Endodermal cell (in vitro differentiated cells): ENCODE results near the gene PRKCG. TPM values are rescaled to one million over a fixed set of nuclear protein-coding genes. Genes with fewer than 3 reads are reported as not detected.
A peak's percentile ranks its signal among the peaks of the same experiment; 100 is the strongest.

Source experiments
- DNase-seq: peaks from one replicate; pipeline ENCODE4 v3.0.0-alpha.2; 2017
- H3K27ac ChIP-seq: 2 replicates; pipeline ENCODE4 v1.5.1; 2013; ENCODE audit warnings: mild to moderate bottlenecking, low read depth, low read length, moderate library complexity
- H3K27me3 ChIP-seq: 2 replicates; pipeline ENCODE4 v1.6.1; 2013; ENCODE audit warnings: mild to moderate bottlenecking, low read length, moderate library complexity; ENCODE audit not compliant: insufficient read depth, control insufficient read depth, poor library complexity, severe bottlenecking
- H3K36me3 ChIP-seq: 2 replicates; pipeline ENCODE4 v1.7.0; 2013; ENCODE audit warnings: mild to moderate bottlenecking, low read length, moderate library complexity; ENCODE audit not compliant: control insufficient read depth, insufficient read depth
- H3K4me1 ChIP-seq: one replicate; pipeline ENCODE4 v1.7.0; 2013; ENCODE audit warnings: low read length; ENCODE audit not compliant: control insufficient read depth, insufficient read depth
- H3K4me3 ChIP-seq: 2 replicates; pipeline ENCODE4 v1.5.1; 2013; ENCODE audit warnings: mild to moderate bottlenecking, low read length, moderate library complexity
- H3K9ac ChIP-seq: 2 replicates; pipeline ENCODE4 v1.6.1; 2013; ENCODE audit warnings: mild to moderate bottlenecking, low read length, moderate library complexity; ENCODE audit not compliant: poor library complexity, severe bottlenecking; ENCODE audit errors: extremely low read depth
- H3K9me3 ChIP-seq: 2 replicates; pipeline ENCODE4 v1.6.1; 2013; ENCODE audit warnings: mild to moderate bottlenecking, low read length, moderate library complexity; ENCODE audit not compliant: control insufficient read depth
- H3K27ac Mint-ChIP-seq: 2 replicates; pipeline ENCODE4 v1.8.0; 2020; ENCODE audit warnings: mixed read lengths
- H3K27me3 Mint-ChIP-seq: 2 replicates; pipeline ENCODE4 v1.8.0; 2021; ENCODE audit warnings: mild to moderate bottlenecking, mixed read lengths; ENCODE audit not compliant: insufficient read depth
- H3K36me3 Mint-ChIP-seq: 2 replicates; pipeline ENCODE4 v1.8.0; 2020; ENCODE audit warnings: low read depth, mixed read lengths
- H3K4me1 Mint-ChIP-seq: 2 replicates; pipeline ENCODE4 v1.8.0; 2020; ENCODE audit warnings: mixed read lengths
- H3K4me3 Mint-ChIP-seq: 2 replicates; pipeline ENCODE4 v1.8.0; 2020; ENCODE audit warnings: mild to moderate bottlenecking, moderate library complexity, mixed read lengths
- H3K9me3 Mint-ChIP-seq: 2 replicates; pipeline ENCODE4 v1.8.0; 2020; ENCODE audit warnings: mild to moderate bottlenecking, mixed read lengths
- CTCF ChIP-seq: fragments of 200-600 bp; sonication (generic); conservative IDR thresholded peaks from 2 replicates; pipeline ENCODE4 v1.5.0; 2021; ENCODE audit warnings: antibody characterized with exemption, mild to moderate bottlenecking
- WGBS, 2 experiments: methylation state at CpG; one replicate each; pipeline versions ENCODE4 v1.1.5 to v1.1.7; 2013; ENCODE audit warnings: missing lambda C conversion rate in 2 of 2, mixed read lengths in 1 of 2; ENCODE audit not compliant: insufficient coverage in 1 of 2, insufficient read length in 1 of 2; 5-methylcytosine and 5-hydroxymethylcytosine counted together
- total RNA-seq, 2 donors: library from RNA; stranded (reverse); fragmentation: NEBNext Ultra II Directional in 1 of 2; extraction: Animal tissue kit (Norgen Biotek cat#: 25700) in 1 of 2; gene quantifications; 2 replicates in 1 of 2; 3 replicates in 1 of 2; pipeline ENCODE4 v1.2.1, GENCODE V29; 2021

PRKCG gene
- total RNA-seq, 2 donors from 2014 or later: 2.7 to 5.6 TPM

GRCh38 chr19:53908106-53908934 is 26.3 kb downstream of the PRKCG start:
- H3K36me3 Mint-ChIP-seq: no peaks in the 10 kb centered on the region
- H3K4me3 ChIP-seq: no peak overlapping the region
- H3K27ac ChIP-seq: no peak overlapping the region
- H3K4me1 ChIP-seq: no peaks in the 10 kb centered on the region
- no peaks in the 10 kb centered on the region for H3K9me3 Mint-ChIP-seq
- H3K9me3 ChIP-seq: no peaks in the 10 kb centered on the region
- H3K27ac Mint-ChIP-seq: no peak overlapping the region
- H3K4me3 Mint-ChIP-seq: peak overlapping the region; percentile 50
- peaks cover 18% of the 10 kb centered on the region for H3K4me1 Mint-ChIP-seq
- H3K27me3 ChIP-seq: peaks cover 85% of the 10 kb centered on the region
- H3K9ac ChIP-seq: no peak overlapping the region
- H3K27me3 Mint-ChIP-seq: peaks cover 92% of the 10 kb centered on the region
- DNase-seq: peak; percentile 95
- no peak for TF ChIP-seq CTCF
- 2 to 5% methylated on average over 12 to 51 of the region's 51 CpGs for WGBS, 2 experiments
- H3K36me3 ChIP-seq: no peaks in the 10 kb centered on the region

GRCh38 chr19:53908935-53909415 is 27.0 kb downstream of the PRKCG start, which contains the start of gene CACNG7:
CACNG7 (plus strand) TSS chr19:53909278; CDS start chr19:53912832, 3,554 bp downstream.
- Mint-ChIP-seq H3K36me3 (no peaks in the 10 kb centered on the region), H3K9me3 (no peaks in the 10 kb centered on the region), H3K27me3 (peaks cover 87% of the 10 kb centered on the region), H3K4me1 (peaks cover 18% of the 10 kb centered on the region), H3K4me3 (peak within 1 kb of the TSS; percentile 50), H3K27ac (no peak within 1 kb of the TSS)
- WGBS, 2 experiments: 2 to 5% methylated on average over 3 to 11 of the region's 28 CpGs
- no peak for TF ChIP-seq CTCF
- Histone ChIP-seq H3K4me3 (peak within 1 kb of the TSS; percentile 72), H3K27ac (no peak within 1 kb of the TSS), H3K27me3 (peaks cover 84% of the 10 kb centered on the region), H3K4me1 (no peaks in the 10 kb centered on the region), H3K9ac (no peak within 1 kb of the TSS), H3K9me3 (no peaks in the 10 kb centered on the region), H3K36me3 (no peaks in the 10 kb centered on the region)
- DNase-seq: peak; percentile 78

- no peak for TF ChIP-seq CTCF
- H3K36me3 ChIP-seq: no peaks in the 10 kb centered on the region
- H3K36me3 Mint-ChIP-seq: no peaks in the 10 kb centered on the region
- peaks cover 80% of the 10 kb centered on the region for H3K27me3 Mint-ChIP-seq
- WGBS, 2 experiments: 2% methylated on average over 23 to 47 of the region's 47 CpGs
- DNase-seq: peak; percentile 68
- H3K9me3 ChIP-seq: no peaks in the 10 kb centered on the region
- no peak overlapping the region for H3K27ac ChIP-seq
- H3K9ac ChIP-seq: no peak overlapping the region
- H3K9me3 Mint-ChIP-seq: no peaks in the 10 kb centered on the region
- no peak overlapping the region for H3K27ac Mint-ChIP-seq
- peak overlapping the region; percentile 50 for H3K4me3 Mint-ChIP-seq
- H3K4me1 ChIP-seq: no peaks in the 10 kb centered on the region
- H3K4me1 Mint-ChIP-seq: peaks cover 18% of the 10 kb centered on the region
- H3K4me3 ChIP-seq: peak overlapping the region; percentile 72
- peaks cover 77% of the 10 kb centered on the region for H3K27me3 ChIP-seq
Observed at GRCh38 chr19:53909471-53910169, 27.6 kb downstream of the PRKCG start.
